DMS79 treated with DMSO at 0.1 percent for 48 hours (cell line): ENCODE results near the gene ZFHX3.

Experiments used
- DNase-seq: peaks from one replicate; lab custom pipeline; 2025; lab: John Stamatoyannopoulos, UW

The ZFHX3 gene

GRCh38 chr16:72794319-72794718, 253.6 kb downstream of the ZFHX3 start:
- no peak for DNase-seq

DNA sequence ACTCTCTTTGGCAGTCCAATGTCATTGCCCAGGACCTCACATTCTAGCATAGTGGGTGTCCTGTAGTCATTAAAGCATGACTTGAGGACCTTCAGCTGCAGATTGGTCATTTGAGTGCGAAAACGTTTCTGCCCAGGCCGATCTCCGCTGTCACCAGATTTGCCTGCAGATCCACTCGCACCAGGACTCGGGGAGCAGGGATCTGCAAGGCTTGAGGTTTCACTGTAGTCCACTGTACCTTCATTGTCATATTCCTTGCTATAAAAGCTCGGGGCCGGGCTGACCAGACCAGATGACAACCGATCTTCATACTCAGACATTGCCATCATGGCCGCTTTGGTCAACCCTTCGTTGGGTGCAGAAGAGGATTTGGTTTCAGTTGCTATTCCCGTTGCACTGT, 254.2 kb downstream of the ZFHX3 start:
- DNase-seq = no peak

DNA sequence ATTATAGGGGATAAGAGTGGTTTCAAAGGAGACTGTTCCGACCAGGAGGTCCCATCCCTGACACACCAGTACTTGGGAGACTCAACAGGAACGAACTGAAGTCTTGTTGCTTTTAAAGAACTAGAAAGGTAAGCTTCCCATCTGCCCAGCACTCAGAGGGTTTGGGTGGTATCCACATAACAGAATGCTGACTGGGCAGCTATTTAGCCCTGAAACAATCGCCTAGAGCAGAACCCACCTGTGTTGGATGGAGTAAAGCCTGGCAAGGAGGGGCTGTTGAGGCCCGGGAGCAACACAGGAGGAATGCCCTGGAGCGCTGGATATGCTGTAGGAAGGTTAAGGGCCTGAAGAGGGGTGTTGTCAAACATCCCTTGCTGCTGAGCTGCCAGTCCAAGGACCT, 254.9 kb downstream of the ZFHX3 start:
- no peak for DNase-seq

GRCh38 chr16:72791786-72792185, 256.1 kb downstream of the ZFHX3 start:
- DNase-seq = no peak

GRCh38 chr16:72789921-72790320, 258.0 kb downstream of the ZFHX3 start:
- no peak for DNase-seq

GRCh38 chr16:72789465-72789864, 258.5 kb downstream of the ZFHX3 start:
- no peak for DNase-seq

DNA sequence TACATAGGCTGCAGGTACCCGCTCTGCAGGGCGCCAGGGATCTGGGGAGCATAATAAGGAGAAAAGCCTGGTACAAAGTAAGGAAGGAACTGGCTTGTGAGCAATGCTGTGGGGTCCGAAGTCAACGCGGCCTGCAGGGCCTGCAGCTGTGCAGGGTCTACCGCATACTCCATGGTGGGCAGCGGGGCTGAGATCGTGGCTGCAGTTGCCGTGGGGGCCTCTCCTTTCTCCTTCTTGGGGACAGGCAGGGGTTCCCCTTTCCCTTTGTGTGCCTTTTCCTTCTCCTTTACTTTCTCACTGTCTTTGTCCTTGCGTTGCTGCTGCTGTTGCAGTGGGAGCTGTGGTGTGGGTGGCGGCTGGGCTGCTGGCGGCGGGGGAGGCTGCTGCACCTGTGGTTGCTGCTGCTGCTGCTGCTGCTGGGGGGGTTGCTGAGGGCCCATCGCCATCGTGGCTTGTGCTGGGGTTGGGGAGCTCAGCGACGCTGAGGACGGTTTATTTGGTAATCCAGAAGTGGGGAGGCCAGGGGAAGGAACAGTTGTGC, 259.6 kb downstream of the ZFHX3 start:
- no peak for DNase-seq

- DNase-seq = no peak
Measured at GRCh38 chr16:72787514-72788268, 260.2 kb downstream of the ZFHX3 start.

DNA sequence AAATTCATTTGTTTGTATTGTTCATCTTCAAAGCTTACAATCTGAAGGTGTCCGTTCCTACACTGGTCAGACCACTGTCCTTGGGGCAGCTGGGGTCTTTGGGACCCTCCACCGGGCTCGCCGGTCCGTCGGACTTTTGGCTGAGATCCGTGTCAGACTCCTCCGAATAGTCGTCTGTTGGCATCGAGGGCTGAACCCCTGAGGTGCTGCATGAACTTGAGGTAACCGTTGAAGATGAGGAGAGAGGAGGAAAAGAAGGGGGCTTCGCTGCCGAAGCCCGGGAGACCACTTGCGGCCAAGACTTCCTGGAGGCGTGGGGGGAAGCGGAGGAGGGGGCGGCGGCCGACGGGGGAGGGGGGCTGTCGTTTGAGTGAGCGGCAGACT, 260.8 kb downstream of the ZFHX3 start:
- DNase-seq = no peak

DNA sequence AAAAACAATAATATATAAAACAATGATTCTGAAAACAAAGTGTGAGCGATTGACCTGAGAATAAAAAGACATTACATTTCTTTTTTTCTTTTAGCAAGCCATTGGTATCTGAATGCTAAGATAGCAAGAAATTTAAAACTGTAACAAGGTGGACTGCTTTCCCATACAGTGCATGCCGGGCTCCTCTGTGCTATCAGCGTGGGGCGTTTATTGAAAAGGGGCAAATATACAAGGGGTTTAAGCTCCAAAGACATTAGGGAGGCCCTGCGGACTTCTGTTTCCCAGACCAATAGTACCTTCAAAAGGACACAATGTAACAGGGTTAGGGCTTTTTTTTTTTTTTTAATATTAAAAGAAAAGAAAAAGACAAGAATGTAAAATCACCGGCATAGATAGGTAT, 261.3 kb downstream of the ZFHX3 start:
- DNase-seq = no peak

GRCh38 chr16:72785886-72786285, 262.0 kb downstream of the ZFHX3 start:
- DNase-seq = no peak

DNA sequence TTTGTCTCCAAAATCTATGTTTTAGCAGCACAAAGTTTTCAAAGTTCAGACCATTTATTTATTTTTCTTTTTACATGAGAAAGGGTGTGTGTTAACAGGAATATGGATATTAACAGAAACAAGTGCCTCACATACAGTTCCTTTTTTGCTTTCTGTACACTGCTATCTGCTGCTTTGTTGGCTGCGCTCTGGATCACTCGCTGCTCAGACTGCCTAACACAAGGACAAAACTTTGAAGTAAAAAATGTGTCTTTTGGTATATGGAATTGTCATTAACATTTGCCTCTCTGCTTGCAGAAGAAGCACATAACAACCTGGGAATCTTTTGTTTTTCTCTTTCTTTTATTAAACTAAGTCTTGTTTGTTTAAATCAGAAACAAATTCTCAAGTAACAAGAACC, 262.8 kb downstream of the ZFHX3 start:
- DNase-seq = no peak

- no peak for DNase-seq
Measured at GRCh38 chr16:72783716-72784318, 264.1 kb downstream of the ZFHX3 start.

DNA sequence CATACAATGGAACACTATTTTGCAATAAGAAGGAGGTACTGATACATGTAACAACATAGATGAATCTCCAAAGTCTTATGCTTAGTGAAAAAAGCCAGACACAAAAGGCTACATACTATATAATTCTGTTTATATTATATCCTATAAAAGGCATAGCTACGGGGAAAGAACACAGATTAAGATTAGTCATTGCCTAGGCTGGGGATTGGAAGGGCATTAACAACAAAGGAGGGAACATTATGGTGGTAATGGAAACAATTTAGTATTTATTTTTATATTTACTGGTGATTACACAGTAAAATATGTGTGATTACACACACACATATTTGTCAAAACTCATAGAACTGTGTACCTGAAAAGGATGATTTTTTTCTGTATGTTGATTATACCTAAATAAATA, 278.1 kb downstream of the ZFHX3 start:
- no peak for DNase-seq

GRCh38 chr16:72768591-72768990, 279.3 kb downstream of the ZFHX3 start:
- DNase-seq = no peak

DNA sequence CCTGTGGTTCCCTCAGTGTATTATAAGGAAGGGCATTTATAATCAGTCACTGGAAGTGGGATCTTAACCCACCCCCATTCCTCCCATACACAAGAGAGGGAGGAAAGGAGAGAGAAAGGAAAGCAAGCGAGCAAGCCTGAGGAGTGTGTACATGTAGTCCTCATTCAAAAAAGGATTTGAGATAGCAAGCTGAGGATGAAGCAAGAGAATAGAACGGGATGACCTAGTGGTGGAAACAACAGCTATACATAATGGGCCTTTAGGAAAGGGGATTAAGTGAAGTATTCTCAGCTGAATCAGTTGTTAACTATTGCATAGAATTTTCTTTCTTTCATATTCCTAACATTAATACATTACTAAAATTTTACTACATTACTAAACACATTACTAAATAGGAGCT, 281.4 kb downstream of the ZFHX3 start:
- no peak for DNase-seq

- no peak for DNase-seq
Measured at GRCh38 chr16:72764015-72764654, 283.8 kb downstream of the ZFHX3 start.

DNA sequence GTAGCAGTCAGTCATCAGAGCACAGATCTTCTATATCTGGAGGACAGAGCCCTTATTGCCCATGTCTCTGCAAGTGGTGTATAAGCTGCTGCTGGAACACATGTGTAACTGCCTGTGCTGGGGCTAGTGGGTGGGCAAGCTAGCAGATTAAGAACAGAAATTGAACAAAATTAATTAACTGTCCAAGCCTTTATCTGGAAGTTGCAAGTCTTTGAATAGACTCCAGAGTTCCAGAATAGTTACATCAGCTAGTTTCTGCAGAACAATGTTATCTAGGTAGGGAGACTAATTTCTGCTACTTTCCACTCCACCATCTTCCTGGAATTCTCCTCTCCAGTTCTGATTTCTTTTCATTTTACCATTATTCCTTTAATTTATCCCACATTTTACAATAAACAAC, 287.3 kb downstream of the ZFHX3 start:
- DNase-seq = no peak

- no peak for DNase-seq
Measured at GRCh38 chr16:72753881-72754280, 294.0 kb downstream of the ZFHX3 start.

DNA sequence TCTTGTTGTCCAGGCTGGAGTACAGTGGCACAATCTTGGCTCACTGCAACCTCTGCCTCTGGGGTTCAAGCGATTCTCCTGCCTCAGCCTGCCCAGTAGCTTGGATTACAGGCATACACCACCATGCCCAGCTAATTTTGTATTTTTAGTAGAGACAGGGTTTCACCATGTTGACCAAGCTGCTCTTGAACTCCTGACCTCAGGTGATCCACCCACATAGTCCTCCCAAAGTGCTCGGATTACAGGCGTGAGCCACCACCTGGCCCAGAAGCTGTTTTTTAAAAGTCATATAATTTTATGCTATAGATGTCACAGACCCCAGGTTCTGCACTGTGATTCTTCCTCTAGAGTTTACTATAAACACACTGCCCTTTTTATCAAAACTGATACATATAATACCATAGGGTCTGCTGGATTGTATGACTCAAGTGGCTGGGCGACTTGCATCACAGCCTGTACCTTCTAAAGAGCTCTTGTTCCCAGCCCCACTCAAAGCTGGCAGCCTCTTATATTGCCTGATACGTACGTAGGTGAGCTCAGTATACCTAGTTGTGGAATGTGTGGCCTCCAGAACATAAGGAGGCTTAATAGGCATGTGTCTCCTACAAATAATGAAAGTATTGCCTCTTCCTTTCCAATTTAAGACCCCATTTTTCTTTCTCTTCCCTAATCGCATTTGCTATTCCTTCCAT, 295.8 kb downstream of the ZFHX3 start:
- no peak for DNase-seq

DNA sequence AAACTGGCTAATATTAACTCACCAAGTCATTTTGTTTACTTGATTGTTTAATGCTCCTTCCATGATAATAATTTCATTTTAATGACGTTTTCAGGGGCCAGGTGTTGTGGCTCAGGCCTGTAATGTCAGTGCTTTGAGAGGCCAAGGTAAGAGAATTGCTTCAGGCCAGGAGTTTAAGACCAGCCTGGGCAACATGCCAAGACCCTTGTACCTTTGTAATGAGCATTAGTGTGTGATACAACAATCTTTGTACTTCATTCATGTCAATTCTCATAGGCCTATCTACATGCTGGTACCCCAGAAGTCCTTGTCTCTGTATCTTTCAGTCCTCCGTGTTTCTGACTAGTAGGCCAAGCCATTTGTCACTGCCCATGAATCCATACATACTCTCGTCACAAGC, 296.9 kb downstream of the ZFHX3 start:
- peak; percentile 47 for DNase-seq

GRCh38 chr16:72749091-72749490, 298.8 kb downstream of the ZFHX3 start:
- no peak for DNase-seq
